HG02623 (cell line): Measurements from ENCODE around the gene HSD17B2.

Experiments used
- ATAC-seq: cut with Tn5 transposase; IDR thresholded peaks from one replicate; pipeline ENCODE4 v1.9.1; 2021; ENCODE audit warnings: moderate library complexity; ENCODE audit not compliant: unreplicated experiment

The HSD17B2 gene

DNA sequence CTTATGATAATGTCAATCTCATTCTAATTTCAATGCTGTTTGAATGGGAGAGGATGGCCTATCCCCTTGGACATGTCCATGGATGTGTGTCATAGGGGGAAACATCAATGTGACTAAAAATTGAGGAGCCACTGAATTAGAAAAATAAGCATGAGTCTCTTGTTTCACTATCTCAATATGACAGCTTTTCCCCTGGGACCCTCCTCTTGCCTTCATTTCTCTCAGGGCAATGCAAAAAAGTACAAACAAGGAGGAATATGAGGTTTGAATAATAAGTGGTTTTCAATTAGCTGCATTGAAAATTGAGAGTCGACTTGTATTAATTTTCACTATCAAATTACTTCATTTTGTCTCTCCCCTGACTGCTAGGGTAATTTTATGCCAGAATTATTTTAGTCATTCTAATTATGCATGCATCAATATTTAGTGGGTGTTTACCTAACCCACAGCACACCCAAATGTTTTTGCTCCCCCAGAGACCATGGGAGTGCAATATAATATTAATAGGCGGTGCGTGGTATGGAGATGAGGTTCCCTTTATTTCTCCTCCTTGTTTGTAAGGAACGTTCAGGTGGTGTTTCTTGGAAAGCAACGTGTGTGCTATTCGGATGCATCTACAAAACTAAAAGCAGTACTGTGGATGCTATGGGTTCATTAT is 17.0 kb upstream of the HSD17B2 start:
- no peak for ATAC-seq

DNA sequence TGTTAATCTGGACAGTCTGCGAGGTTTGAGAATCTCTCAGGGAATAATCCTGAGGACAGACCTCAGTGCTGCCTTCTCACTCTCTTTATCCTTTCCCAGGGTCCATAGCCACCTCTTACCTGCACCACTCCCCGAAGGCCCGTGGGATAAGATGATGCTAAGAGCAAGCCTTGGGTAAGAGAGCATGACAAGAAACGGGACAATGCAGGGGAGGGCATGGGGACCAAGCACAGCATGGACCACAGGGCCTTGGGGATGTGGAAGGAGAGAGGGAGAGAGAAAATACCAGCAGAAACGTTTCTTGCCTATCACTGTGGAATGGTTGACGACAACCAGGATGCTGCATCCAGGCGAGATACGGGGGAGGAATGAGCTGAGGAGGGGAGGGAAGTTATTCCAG is 15.5 kb upstream of the HSD17B2 start:
- no peak for ATAC-seq

DNA sequence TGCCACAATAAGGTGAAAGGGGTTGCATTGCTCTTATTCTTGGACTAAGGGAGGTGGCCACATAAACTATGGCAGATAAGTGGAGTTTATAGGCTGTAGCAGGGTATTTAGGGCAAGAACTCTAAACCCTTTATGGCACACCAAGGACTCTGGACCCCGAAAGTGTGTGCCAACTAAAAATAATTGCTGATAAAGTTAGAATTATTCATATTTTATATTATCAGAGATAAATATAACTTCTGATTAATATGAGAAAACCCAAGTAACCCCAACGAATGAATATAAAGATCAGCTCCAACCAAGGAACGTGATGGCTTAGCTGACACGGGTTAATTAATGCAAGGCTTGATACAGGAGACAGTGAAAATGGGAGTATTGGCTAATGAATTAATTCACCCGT is 15.0 kb upstream of the HSD17B2 start:
- ATAC-seq: no peak

DNA sequence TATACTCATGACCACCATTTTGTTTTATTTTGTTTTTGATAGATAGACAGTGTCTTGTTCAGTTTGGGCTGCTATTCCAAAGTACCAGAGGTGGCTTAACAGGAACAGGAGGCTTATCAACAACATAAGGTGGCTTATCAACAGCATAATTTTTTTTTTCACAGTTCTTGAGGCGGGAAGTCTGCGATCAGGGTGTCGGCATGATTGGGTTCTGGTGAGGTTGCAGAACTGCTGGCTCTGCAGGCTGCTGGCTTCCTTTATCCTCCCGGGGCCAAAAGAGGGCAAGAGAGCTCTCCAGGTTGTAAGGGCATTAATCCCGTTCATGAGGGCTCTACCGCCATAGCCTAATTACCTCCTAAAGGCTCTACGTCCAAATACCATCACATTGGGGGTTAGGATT is 11.8 kb upstream of the HSD17B2 start:
- ATAC-seq: no peak

DNA sequence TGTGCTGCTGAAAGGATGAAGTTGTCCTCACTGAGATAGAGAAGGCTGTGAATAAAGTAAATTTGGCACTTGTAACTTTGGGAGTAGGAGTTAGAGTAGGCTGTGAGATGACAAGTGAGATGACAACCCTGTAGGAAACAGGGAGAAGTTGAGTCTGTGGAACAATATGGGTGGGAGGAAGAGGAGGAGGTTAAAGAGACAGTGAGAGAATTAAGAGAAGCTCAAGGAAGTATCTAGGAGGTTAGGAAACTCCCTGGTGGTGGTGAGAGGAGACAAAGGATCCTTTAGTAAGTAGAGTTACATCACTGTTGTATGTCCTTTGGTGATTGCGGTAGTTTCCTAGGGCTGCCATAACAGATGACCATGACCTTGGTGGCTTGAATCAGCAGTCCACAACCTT is 10.7 kb upstream of the HSD17B2 start:
- ATAC-seq: no peak

DNA sequence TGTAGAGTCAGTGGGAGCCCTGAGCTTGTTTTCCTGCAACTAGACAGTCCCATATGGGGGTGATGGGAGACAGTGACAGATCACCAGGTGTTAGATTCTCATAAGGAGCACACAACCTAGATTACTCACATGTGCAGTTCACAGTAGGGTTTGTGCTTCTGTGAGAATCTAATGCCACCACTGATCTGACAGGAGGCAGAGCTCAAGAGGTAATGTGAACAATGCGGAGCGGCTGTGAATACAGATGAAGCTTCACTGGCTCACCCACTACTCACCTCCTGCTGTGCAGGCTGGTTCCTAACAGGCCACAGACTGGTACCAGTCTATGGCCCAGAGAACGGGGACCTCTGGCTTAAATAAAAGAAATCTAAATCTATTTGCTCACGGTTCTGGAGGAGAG is 10.2 kb upstream of the HSD17B2 start:
- no peak for ATAC-seq

DNA sequence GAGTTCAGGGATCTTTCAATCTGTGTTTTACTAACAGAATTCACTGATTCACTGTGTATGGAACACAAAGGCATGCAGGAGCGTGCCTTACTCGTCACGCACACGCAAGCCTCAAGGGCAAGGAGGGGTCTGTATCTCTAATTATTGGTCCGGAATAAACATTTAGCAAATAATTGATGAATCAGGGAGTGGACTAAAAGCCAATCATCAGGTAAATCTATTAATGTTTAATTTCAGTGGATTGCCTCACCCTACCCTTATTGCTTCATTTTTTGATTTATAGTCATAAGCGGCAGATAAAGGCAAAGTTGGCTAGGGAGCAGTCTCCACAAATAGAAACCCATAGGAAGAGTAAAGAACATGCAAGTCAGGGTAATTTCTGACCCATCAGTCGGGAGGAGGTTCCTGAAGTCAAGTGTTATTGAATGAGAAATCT is 7.4 kb upstream of the HSD17B2 start:
- ATAC-seq: no peak

DNA sequence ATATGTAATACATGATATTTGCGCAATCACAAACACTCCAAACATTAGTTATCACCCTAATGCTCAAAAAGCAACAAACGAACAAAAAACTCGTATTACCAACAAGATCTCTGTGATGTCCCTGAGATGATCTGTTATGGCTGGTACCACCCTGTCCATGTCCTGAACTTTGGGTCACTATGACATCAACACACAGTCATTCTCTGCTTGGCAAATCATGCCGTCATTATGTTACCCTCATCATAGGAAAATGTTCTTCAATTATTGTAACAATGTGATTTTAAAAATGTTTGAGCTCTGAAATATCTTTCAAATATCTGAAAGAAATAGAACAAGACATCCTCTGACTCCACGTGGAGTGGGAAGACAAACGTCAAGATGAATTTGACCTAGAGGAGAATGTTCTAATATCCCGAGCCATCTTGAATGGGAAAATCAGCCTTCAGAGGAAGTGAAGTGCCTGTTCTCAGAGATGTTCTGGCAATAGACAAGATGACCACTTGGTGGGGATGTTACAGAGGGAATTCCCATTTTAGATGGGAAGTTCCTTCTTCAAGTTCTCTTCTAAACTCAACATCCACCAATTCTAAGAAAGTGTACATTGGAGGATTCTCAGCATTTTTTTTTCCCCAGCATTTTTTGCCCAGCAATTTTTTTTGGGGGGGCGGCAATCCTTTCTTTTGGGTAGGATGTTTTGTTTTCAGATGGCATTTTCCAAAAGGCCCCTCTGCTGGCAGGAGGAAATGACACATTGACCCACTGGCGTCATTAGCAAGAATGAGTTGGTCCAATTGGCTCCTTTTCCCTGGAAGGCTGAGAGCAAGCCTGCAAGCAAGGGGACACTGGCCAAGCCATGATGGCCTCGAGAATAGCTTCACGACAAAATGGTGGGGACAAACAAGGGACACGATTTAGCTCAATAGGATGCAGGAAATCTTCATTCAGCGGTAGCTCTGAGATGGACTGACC is 3.7 kb upstream of the HSD17B2 start:
- ATAC-seq: no peak

DNA sequence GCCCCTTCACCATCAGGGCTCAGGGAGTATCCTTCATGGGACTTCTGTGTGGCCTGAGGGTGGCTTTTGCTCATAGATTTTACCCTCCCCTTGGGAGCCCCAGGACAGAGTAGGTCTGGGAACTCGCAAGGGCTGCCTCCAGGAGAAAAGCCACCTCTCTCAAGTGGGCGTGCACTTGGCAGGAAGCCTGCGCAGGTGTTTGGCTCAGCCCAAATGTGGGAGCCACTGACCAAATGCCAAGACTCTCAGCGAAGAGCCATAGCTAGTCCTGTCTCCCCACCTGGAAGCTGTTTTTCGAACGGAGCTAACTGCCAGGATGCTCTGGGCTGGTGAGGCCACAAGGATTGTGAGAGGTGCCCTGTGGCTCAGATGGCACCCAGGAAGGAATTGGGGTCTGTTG is 2.0 kb upstream of the HSD17B2 start:
- no peak for ATAC-seq

DNA sequence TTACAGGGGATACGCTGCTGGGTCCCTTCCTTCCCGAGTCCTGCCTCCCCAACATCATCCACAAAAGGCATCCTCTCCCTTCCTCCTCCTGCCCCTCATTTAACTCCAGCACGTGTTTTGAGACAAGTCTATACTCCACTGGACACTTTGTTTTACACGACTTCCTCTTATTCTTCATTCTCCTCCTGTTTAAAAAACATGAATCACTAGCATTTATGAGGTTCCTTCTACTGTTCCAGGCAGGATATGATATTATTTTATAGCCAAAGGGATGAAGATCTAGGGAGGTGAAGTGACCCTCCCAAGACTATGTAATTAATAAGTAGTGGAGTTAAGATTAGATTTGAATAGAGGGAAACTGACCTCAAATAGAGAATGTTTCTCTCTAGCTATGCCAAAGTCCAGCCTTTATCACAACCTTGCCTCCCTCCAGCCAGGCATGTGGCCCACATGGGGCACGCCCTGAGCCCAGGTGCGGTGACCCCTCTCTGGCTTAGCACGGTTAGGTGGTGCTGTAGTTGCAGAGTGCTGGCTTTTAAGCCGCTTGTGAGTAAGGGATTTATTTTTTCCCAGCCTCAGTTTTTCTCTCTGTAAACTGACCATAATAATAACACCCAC is 1.3 kb upstream of the HSD17B2 start:
- no peak for ATAC-seq

DNA sequence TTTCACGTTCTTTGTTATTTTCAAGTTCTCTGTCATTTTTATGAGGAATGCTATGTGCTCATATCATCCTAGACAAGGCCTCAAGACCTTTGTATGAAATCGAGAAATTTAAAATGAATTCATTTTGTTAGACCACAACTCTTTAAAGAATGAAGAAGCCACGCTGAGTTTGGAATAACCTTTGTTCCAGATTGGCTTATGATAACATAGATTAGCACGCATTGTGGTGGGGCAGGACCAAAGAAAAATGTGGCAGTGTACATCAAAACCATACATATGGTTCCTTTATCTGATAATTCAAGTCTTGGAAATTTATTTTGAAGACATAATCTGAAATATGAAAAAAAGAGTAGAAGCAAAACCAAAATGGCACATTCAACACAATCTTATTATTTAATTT is 2.2 kb downstream of the HSD17B2 start:
- no peak for ATAC-seq

DNA sequence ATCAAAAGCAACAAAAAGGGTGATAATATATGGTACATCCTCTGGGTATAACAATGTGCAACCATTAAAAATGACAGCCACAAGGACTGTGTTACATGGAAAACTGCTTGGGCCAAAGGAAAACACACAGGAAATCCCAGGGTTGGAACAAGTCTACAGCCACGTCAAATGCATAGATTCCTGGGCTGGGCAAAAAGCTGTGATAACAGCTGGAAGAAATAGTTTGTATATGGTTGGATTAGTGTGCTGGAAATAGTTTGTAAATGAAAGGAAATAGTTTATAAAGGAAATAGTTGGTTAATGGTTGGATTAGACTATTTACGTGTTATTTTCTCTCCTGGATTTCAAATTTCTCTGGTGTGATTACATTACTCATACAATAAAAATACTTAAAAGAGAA is 2.6 kb downstream of the HSD17B2 start:
- no peak for ATAC-seq

DNA sequence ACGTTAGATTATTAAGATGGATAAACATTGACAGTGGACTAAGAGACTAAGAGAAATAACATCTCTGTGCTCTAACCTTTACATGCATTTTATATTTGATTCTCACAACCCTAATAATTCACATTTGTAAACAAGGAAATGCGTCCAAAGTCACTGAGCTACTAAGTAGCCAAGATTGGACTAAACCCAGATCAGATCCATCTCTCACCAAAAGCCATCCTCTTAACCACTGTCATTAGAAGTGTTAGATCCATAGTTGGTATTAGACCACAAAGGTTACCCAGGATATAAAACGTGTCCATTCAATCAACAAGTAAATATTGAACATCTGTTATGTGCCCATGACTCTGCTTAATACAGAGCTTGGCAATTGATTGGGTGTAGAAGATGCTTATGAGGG is 5.2 kb downstream of the HSD17B2 start:
- ATAC-seq: no peak

DNA sequence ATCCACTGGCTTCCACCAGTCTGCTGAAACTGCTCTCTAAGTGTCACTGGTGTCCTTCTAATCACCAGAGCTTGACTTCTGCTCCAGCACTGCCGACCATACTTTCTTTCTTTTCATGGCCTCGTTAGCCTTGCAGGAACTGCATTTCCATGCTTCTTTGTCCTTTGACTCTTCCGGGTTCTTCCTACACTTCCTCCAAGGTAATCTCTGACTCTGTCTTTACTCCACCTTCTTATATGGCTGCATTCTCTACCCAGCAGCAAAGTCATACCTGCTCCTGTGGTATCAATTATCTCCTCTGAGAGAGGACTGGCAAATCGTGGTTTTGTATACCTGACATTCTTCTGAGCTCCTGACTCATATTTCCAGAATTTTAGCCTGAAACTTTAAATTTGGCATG is 6.5 kb downstream of the HSD17B2 start:
- ATAC-seq: no peak

DNA sequence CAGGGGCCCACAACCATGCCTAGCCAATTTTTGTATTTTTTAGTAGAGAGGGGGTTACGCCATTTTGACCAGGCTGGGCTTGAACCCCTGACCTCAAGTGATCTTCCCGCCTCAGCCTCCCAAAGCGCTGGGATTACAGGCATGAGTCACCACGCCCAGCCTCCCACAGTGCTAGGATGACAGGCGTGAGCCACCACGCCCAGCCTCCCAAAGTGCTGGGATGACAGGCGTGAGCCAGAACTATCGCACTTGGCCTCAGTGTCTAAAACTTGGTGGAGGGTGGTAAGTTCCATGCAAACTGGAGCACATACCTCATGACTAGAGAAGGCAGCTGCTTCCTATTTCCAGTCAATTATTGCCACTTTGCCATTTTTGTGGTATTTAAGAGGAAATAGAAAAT is 7.1 kb downstream of the HSD17B2 start:
- no peak for ATAC-seq

DNA sequence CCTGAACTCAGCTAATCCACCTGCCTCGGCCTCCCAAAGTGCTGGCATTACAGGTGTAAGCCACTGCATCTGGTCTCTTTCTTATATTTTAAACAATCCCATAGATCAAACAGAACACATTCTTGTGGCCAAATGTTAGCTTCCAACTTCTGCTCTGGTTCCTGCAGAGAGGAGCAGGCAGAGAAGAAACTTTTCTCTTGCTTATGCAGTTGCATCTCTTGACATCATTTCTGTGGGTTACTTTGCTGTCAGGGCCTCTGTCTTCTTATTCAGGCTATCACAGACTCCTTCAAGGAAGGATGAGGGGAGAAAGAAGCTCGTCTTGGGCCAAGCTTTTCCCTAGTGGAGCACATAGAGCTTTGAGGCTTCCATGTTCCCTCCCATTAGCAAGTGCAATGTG is 7.8 kb downstream of the HSD17B2 start:
- ATAC-seq: no peak

DNA sequence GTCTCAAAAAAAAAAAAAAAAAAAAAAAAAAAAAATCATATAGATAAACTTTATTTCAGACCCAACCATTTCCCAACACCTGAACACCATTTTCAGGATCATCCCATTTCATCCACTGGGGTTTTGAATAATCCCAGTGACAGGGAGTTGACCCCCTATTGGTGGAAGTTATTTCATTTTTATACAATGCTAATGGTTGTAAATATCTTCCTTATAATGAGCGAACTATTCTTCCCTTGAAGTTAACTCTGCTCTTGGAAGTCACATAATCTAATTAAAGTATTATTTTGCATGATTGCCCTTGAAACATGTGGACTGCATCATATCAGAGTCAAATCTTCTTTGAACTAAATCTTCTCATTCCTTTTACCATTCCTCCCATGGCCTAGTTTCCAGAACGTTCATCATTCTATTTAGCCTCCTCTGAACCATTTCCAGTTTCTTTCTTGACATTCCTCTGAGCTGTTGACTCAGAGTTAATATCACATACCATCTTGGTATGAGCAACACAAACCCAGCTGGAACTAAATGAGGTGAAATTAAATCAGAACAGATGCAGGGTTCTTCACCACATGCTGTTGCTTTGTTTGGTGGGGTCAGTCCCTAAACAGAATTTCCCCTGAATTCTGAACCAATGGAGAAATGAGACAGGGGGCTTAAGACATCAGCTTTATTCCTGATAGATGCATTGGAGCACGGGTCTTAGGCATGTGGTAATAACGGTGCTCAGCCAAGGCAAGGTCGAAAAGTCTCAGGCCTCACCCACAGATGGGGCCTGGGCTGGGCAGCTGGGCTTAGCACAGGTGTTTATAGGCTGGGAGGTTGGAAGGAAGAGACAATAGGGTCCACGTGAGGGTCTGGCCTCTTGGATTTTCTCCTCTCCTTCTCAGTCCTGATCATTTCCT is 8.9 kb downstream of the HSD17B2 start:
- ATAC-seq: no peak

DNA sequence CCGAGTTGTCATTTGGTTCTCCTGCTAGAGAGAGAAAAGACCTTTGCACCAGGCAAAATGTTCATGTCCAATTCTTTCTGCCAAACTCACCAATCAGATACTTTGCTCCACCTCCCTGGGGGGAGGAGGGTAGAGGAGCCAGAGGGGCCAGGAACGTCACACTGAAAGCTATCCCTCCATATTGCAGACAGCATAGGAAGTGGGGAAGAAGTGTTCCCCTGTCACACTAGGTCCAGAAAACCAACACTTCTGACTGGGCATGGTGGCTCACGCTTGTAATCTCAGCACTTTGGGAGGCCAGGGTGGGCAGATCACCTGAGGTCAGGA is 9.5 kb downstream of the HSD17B2 start:
- no peak for ATAC-seq

DNA sequence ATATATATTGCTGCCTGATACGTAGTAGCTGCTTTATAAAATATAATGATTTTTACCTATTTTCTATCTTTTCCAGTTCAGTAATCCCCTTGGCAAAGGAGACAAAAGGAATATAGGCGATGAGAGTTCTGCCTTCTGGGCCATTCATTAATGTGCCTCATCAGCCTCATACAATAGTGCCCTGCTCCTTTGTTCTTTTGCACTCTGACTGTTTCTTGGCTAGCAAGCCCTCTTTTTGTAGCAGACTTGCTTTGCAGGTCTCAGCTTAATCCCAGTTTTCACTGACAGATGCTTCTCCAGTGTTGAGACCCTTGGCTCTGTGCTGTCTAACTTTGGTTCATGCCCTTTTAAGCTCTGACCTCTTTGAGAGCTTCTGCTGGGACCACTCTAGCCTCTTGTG is 10.4 kb downstream of the HSD17B2 start:
- no peak for ATAC-seq

DNA sequence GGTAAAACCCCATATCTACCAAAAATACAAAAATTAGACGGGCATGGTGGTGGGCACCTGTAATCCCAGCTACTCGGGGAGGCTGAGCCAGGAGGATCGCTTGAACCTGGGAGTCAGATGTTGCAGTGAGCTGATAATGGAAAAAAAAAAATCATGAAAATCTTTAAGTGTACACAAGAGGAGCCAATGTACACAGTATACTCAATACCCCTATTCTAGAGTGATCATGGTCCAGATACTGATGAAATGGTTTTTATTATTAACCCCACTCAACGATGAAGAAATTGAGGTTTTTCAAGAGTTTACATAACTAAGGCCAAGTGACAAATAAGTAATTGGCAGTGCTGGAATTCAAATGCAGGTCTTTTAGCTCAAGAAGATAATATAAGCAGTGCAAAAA is 11.5 kb downstream of the HSD17B2 start:
- no peak for ATAC-seq

DNA sequence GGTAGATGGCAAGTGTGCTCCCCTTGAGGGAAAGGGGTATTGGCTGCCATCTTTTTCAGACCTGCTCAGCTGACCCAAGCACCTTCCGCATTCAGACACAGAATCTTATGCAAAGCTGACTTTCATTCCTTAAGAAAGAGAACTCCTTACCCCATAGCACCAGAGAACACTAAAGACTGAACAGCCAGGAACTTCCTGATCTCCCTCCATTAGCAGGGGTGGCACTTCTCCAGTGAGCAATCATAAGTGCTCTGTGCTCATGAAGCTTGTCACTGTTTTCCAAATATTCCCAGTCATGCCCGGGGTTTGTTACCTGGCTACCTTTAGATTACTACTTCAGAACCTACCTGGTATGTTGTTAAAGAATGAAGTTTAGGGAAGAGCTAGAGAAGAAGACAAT is 11.9 kb downstream of the HSD17B2 start:
- ATAC-seq: no peak
